Left lung (tissue), 10 donors: ENCODE data around the gene BHLHE23. TPM values are rescaled to one million over a fixed set of nuclear protein-coding genes. Genes with fewer than 3 reads are reported as not detected.
A peak's percentile ranks its signal among the peaks of the same experiment; 100 is the strongest.

Experiments used
- ATAC-seq: fragments of 200-7000 bp; cut with Tn5 transposase; one replicate; pipeline ENCODE4 v1.9.1; 2020; ENCODE audit warnings: moderate library complexity
- DNase-seq, 4 donors: peaks; one replicate each; pipeline ENCODE4 v3.0.0-alpha.2; 2013 to 2020
- H3K27ac ChIP-seq, 2 donors: fragments of 200-600 bp; sonication (generic) in 1 of 2; one replicate each; pipeline versions ENCODE4 v1.5.0 to v1.8.0; 2020 to 2021
- H3K27me3 ChIP-seq, 2 donors: fragments of 200-600 bp; sonication (generic) in 1 of 2; one replicate each; pipeline versions ENCODE4 v1.5.0 to v1.8.0; 2020 to 2021
- H3K36me3 ChIP-seq, 2 donors: fragments of 200-600 bp; sonication (generic) in 1 of 2; one replicate each; pipeline versions ENCODE4 v1.5.0 to v1.8.0; 2020 to 2021
- H3K4me1 ChIP-seq, 2 donors: fragments of 200-600 bp; one replicate each; pipeline ENCODE4 v1.8.0; 2021
- H3K4me3 ChIP-seq, 2 donors: fragments of 200-600 bp; sonication (generic) in 1 of 2; one replicate each; pipeline versions ENCODE4 v1.5.0 to v1.8.0; 2020 to 2021; ENCODE audit warnings: mild to moderate bottlenecking in 1 of 2
- H3K9me3 ChIP-seq, 2 donors: fragments of 200-600 bp; sonication (generic) in 1 of 2; one replicate each; pipeline versions ENCODE4 v1.5.0 to v1.8.0; 2020 to 2021
- intact Hi-C, 2 donors: fragments of 100-400 bp; cut with DNase I; formaldehyde crosslinking; loops; one replicate each; pipeline versions ENCODE4 v1.11.2 to v1.14.2; 2022
- polyA plus RNA-seq, 6 donors: library from polyadenylated mRNA; unstranded; fragments of 120-200 nt; gene quantifications; one replicate each; pipeline ENCODE4 v1.2.1, GENCODE V29; 2013; ENCODE audit not compliant: insufficient read length in 6 of 6
- total RNA-seq, 2 donors: library from RNA; stranded (reverse); fragmentation: NEBNext Ultra II Directional; extraction: Animal tissue kit (Norgen Biotek cat#: 25700); gene quantifications; one replicate each; pipeline ENCODE4 v1.2.1, GENCODE V29; 2021
- TF ChIP-seq, protein P1 (sequence below), 2 donors: fragments of 200-600 bp; sonication (generic) in 1 of 2; IDR thresholded peaks; one replicate each; pipeline versions ENCODE4 v1.5.0 to v1.8.0; 2021; ENCODE audit warnings: antibody characterized with exemption in 2 of 2
- donor health status: DM: no; HTN: yes; CAD: no.
- donor health status: DM: no; HTN: no; CAD: no.

Gene BHLHE23
- total and polyA plus RNA-seq, 8 donors = not detected

DNA sequence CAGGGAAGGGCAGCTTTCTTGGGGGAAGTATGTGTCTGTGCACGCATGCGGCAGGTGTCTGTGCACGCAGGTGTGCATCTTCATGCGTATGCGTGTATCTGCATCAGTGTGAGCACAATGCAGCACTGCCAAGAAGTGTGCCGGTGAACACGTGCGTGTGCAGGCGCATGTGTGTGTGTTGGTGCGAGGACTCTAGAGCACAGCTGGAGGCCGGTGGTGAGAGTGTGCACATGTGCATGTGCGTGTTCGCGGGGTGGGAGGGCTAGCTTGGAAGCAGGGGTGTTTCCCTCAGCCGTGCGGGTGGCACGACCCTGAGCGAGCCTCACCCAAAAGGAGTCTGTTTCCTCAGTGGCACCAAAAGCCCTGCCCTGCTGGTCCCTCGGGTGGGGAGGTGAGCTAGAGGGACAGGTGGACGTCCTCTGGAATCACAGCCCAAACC lies 46.7 kb downstream of the BHLHE23 start:
- TF ChIP-seq, protein P1, sequence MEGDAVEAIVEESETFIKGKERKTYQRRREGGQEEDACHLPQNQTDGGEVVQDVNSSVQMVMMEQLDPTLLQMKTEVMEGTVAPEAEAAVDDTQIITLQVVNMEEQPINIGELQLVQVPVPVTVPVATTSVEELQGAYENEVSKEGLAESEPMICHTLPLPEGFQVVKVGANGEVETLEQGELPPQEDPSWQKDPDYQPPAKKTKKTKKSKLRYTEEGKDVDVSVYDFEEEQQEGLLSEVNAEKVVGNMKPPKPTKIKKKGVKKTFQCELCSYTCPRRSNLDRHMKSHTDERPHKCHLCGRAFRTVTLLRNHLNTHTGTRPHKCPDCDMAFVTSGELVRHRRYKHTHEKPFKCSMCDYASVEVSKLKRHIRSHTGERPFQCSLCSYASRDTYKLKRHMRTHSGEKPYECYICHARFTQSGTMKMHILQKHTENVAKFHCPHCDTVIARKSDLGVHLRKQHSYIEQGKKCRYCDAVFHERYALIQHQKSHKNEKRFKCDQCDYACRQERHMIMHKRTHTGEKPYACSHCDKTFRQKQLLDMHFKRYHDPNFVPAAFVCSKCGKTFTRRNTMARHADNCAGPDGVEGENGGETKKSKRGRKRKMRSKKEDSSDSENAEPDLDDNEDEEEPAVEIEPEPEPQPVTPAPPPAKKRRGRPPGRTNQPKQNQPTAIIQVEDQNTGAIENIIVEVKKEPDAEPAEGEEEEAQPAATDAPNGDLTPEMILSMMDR (IDR thresholded peaks at IDR 0.05) = no peak
- intact Hi-C loops = no loop called here

DNA sequence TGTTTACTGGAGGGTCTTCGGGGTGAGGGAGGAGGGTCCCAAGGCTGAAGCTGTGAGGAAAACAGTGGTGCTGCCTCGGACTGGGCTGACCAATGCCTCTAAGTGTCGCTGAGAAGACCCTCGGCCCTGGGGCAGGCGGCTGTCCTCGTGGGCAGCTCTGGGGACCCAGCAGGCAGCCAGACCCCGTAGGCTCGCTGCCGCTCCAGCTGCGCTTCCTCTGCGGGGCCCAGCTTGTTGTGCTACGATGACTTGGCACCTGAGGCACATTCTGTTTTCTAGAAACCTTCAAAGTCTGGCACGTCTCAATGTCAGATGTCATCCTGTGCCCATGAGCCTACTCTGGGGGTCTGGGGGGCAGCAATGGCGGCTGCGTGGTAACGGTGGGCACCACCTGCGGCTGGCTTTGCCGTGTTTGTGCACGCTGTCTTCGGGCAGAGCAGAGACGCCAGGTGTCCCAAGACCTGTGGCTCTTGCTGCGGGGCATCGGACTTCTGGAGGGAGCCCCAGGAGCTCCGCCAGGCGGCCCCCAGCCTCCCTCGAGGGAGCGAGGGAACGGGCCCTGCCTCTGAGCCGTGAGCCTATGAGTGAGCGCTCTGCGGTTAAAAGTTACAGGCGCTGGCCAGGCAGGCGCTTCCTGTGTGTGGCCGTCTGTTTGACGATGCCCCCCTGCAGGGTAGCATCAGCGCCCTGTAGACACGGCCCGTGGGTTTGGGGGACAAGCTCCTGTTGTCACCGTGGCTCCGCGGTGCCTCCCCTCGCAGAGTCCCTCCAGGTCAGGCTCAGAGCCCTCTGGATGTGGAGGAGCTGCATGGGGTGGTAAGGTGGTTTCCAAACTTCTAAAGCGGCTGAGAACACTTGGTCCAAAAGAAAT lies 47.4 kb downstream of the BHLHE23 start:
- ATAC-seq = no peak
- Histone ChIP-seq H3K27ac (no peak overlapping the region), H3K4me3 (no peak overlapping the region), H3K27me3 (no peaks in the 10 kb centered on the region), H3K9me3 (no peaks in the 10 kb centered on the region), H3K36me3 (peaks cover 0 to 49% of the 10 kb centered on the region in 2 donors), H3K4me1 (peaks cover 3 to 6% of the 10 kb centered on the region in 2 donors)
- TF ChIP-seq, protein P1 (IDR thresholded peaks at IDR 0.05) = no peak
- peak in 1 of 4 donors; percentile 69 for DNase-seq
- intact Hi-C loops = no loop called here

More for the DNA sequence above, 46.7 kb downstream of the BHLHE23 start:
- H3K36me3 ChIP-seq = peaks cover 0 to 54% of the 10 kb centered on the region in 2 donors
- H3K27ac ChIP-seq = no peak overlapping the region
- ATAC-seq (no peak), DNase-seq (peak in 1 of 4 donors; percentile 70)
- H3K4me3 ChIP-seq = no peak overlapping the region
- no peaks in the 10 kb centered on the region for H3K27me3 ChIP-seq
- no peaks in the 10 kb centered on the region for H3K4me1 ChIP-seq
- H3K9me3 ChIP-seq = no peaks in the 10 kb centered on the region

DNA sequence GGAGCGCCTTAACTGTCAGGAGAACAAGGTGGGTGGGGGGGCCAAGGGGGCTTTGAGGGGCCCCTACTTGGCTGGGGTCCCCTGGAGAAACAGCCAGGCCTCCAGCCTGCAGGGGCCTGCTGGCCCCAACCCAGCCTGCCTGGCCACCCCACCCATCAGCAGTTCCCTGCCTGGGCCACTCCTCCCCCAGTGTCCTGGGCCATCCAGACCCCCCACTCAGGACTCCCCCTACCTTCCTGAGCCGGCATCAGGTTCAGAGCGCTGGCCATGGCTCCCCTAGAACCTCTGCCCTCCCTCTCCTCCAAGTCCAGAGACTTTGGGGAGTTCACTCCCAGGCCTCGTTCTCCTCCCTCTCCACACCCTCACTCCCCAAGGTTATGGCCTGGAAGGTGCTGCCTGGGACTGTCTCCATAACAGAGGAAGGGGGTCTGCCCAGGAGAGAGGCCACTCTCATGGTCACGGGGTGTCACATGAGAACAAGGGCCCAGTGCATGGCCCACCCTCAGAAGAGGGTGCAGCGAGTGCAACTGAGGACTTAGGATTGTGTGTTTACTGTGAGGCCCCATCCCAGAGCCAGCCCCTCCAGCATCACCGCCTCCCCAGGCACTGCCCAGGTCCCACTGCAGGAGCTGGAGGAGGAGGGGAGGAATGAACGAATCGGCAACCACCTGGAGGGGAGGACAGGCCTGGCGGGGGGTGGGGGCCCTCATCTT lies 48.2 kb downstream of the BHLHE23 start:
- H3K9me3 ChIP-seq = no peaks in the 10 kb centered on the region
- H3K4me3 ChIP-seq = no peak overlapping the region
- intact Hi-C loops = no loop called here
- H3K36me3 ChIP-seq = peaks cover 0 to 41% of the 10 kb centered on the region in 2 donors
- TF ChIP-seq, protein P1 (IDR thresholded peaks at IDR 0.05) = no peak
- peaks cover 10 to 14% of the 10 kb centered on the region in 2 donors for H3K4me1 ChIP-seq
- DNase-seq (no peak), ATAC-seq (no peak)
- H3K27ac ChIP-seq = no peak overlapping the region
- H3K27me3 ChIP-seq = no peaks in the 10 kb centered on the region

DNA sequence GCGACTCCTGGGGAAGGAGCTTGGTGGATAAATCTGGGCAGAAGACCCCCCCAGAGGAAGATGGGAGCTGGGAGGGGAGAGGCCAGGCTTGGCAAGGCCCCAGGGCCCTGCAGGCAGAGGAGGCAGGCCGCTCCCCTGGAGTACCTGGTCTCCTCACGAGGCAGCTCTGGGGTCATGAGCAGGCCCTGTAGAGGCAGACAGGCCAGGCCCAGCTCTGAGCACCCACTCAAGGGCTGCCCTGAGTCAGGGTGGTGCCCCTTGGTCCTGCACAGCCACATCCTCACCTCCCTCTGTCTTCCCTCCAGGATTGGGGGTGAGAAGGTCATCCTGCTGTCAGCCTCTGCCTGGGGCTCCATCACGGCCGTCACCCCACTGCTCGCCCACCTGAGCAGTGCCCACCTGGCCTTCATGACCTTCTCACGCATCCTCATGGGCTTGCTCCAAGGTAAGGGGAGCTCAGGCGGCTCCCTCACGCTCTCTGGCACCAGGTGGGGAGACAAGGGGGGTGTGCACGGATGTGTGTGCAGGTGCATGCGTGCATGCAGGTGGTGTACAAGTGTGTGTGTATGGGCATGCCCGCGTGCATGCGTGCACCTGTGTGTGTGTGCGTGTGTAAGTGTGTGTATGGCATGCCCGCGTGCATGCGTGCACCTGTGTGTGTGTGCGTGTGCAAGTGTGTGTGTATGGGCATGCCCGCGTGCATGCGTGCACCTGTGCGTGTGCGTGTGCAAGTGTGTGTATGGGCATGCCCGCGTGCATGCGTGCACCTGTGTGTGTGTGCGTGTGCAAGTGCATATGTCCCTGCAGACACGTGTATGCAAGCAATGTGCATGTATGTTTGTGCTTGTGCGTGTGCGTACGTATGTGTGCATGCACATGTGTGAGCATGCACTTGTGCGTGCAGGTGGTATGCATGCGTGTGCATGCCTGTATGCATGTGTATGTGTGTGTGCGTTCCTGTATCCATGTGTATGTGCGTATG lies 49.3 kb downstream of the BHLHE23 start:
- TF ChIP-seq, protein P1 (IDR thresholded peaks at IDR 0.05) = no peak
- no peaks in the 10 kb centered on the region for H3K27me3 ChIP-seq
- ATAC-seq (no peak), DNase-seq (no peak)
- no peak overlapping the region for H3K27ac ChIP-seq
- peaks cover 0 to 30% of the 10 kb centered on the region in 2 donors for H3K36me3 ChIP-seq
- H3K9me3 ChIP-seq = no peaks in the 10 kb centered on the region
- peaks cover 17 to 25% of the 10 kb centered on the region in 2 donors for H3K4me1 ChIP-seq
- intact Hi-C loops = no loop called here
- no peak overlapping the region for H3K4me3 ChIP-seq
